Measurements from ENCODE around the gene LOX.

Gene LOX

GRCh38 chr5:122093415-122094180, 15.5 kb upstream of the LOX start:
- TF ChIP-seq SPI1 (IDR thresholded peaks at IDR 0.05; ENCODE audit: borderline replicate concordance, low read depth): no peak
- TF ChIP-seq GABPA (IDR thresholded peaks at IDR 0.05; ENCODE audit: low read depth): no peak
- TF ChIP-seq CTCF (IDR thresholded peaks at IDR 0.05; ENCODE audit: insufficient read depth, low read length): no peak
- no peak for TF ChIP-seq REST (IDR thresholded peaks at IDR 0.05; ENCODE audit: insufficient replicate concordance, low read depth)
- TF ChIP-seq POLR2AphosphoS5 (IDR thresholded peaks at IDR 0.05; ENCODE audit: low read depth): no peak
- no peak overlapping the region for H3K27ac ChIP-seq (replicated peaks)
- H3K4me3 ChIP-seq (replicated peaks; ENCODE audit: insufficient read depth, low read length): no peak overlapping the region
- no peak for DNase-seq (ENCODE audit: low read depth in 1 of 2, low spot score in 1 of 2)
- no peaks in the 10 kb centered on the region for H3K27me3 ChIP-seq (ENCODE audit: insufficient read depth, poor library complexity, severe bottlenecking)

GRCh38 chr5:122091936-122092600, 14.0 kb upstream of the LOX start:
- TF ChIP-seq POLR2AphosphoS5 (IDR thresholded peaks at IDR 0.05; ENCODE audit: low read depth): no peak
- TF ChIP-seq GABPA (IDR thresholded peaks at IDR 0.05; ENCODE audit: low read depth): no peak
- no peak for TF ChIP-seq REST (IDR thresholded peaks at IDR 0.05; ENCODE audit: insufficient replicate concordance, low read depth)
- Histone ChIP-seq H3K27me3 (ENCODE audit: insufficient read depth, poor library complexity, severe bottlenecking) (no peaks in the 10 kb centered on the region), H3K27ac (replicated peaks) (no peak overlapping the region), H3K4me3 (replicated peaks; ENCODE audit: insufficient read depth, low read length) (no peak overlapping the region)
- no peak for DNase-seq (ENCODE audit: low read depth in 1 of 2, low spot score in 1 of 2)

- no peak overlapping the region for H3K27ac ChIP-seq (replicated peaks)
- TF ChIP-seq SPI1 (IDR thresholded peaks at IDR 0.05; ENCODE audit: borderline replicate concordance, low read depth) (no peak), GABPA (IDR thresholded peaks at IDR 0.05; ENCODE audit: low read depth) (no peak), REST (IDR thresholded peaks at IDR 0.05; ENCODE audit: insufficient replicate concordance, low read depth) (no peak)
- no peak for DNase-seq (ENCODE audit: low read depth in 1 of 2, low spot score in 1 of 2)
These were observed 11.3 kb upstream of the LOX start for GRCh38 chr5:122089096-122090013.

More at GRCh38 chr5:122089096-122090013, 11.3 kb upstream of the LOX start:
- H3K4me3 ChIP-seq (replicated peaks; ENCODE audit: insufficient read depth, low read length): no peak overlapping the region
- no peaks in the 10 kb centered on the region for H3K27me3 ChIP-seq (ENCODE audit: insufficient read depth, poor library complexity, severe bottlenecking)

Measured in HL-60 (cell line).